Testis (tissue), 3 donors: ENCODE measurements around the gene IL1RL2. TPM values are rescaled to one million over a fixed set of nuclear protein-coding genes. Genes with fewer than 3 reads are reported as not detected.

Experiments
- DNase-seq: peaks from one replicate; pipeline ENCODE4 v3.0.0-alpha.2; 2019
- H3K27ac ChIP-seq, 2 donors: fragments of 200-600 bp; sonication (generic); one replicate each; pipeline ENCODE4 v1.5.1; 2019
- H3K27me3 ChIP-seq: fragments of 200-600 bp; sonication (generic); one replicate; pipeline ENCODE4 v1.5.1; 2019
- H3K36me3 ChIP-seq: fragments of 200-600 bp; sonication (generic); one replicate; pipeline ENCODE4 v1.5.1; 2017; ENCODE audit warnings: low read depth; ENCODE audit errors: missing control alignments
- H3K4me1 ChIP-seq: fragments of 200-600 bp; sonication (generic); one replicate; pipeline ENCODE4 v1.5.1; 2019
- H3K4me3 ChIP-seq, 2 donors: fragments of 200-600 bp; sonication (generic); one replicate each; pipeline ENCODE4 v1.5.1; 2017 to 2019
- H3K9me3 ChIP-seq: fragments of 200-600 bp; sonication (generic); one replicate; pipeline ENCODE4 v1.5.1; 2017
- POLR2A ChIP-seq: fragments of 450-650 bp; IDR thresholded peaks from one replicate; pipeline ENCODE4 v1.6.1; 2017; ENCODE audit warnings: antibody characterized with exemption, mild to moderate bottlenecking, moderate library complexity
- WGBS, 2 donors: methylation state at CpG; one replicate each; pipeline ENCODE4 v1.1.5; 2018; 5-methylcytosine and 5-hydroxymethylcytosine counted together
- intact Hi-C: fragments of 100-400 bp; cut with DNase I; formaldehyde crosslinking; loops from one replicate; pipeline ENCODE4 v1.15.1; 2023; ENCODE audit warnings: low total_unique reads
- polyA plus RNA-seq: library from polyadenylated mRNA; stranded (reverse); fragments of 350-450 nt; fragmentation: Illumina TruSeq; extraction: RNeasy Lipid Tissue Mini Kit (QIAGEN cat#74804); gene quantifications from one replicate; pipeline ENCODE4 v1.2.3, GENCODE V29; 2014; ENCODE audit warnings: low read depth, low replicate concordance; ENCODE audit not compliant: insufficient read depth
- total RNA-seq, 2 donors: library from RNA; depleted of rRNA; stranded (reverse); fragments of >200 nt; gene quantifications; one replicate each; pipeline ENCODE4 v1.2.3, GENCODE V29; 2016
- TF ChIP-seq, protein P1 (sequence below), 3 experiments: fragments of 450-650 bp in 2 of 3; fragments of 200-600 bp in 1 of 3; sonication (generic) in 1 of 3; IDR thresholded peaks; one replicate each; pipeline ENCODE4 v1.5.1; 2016 to 2019; ENCODE audit warnings: antibody characterized with exemption in 3 of 3, mild to moderate bottlenecking in 2 of 3, moderate library complexity in 1 of 3

IL1RL2 gene
- total and polyA plus RNA-seq, 3 donors from 2014 or later = 0.24 to 0.38 (median 0.31) TPM

DNA sequence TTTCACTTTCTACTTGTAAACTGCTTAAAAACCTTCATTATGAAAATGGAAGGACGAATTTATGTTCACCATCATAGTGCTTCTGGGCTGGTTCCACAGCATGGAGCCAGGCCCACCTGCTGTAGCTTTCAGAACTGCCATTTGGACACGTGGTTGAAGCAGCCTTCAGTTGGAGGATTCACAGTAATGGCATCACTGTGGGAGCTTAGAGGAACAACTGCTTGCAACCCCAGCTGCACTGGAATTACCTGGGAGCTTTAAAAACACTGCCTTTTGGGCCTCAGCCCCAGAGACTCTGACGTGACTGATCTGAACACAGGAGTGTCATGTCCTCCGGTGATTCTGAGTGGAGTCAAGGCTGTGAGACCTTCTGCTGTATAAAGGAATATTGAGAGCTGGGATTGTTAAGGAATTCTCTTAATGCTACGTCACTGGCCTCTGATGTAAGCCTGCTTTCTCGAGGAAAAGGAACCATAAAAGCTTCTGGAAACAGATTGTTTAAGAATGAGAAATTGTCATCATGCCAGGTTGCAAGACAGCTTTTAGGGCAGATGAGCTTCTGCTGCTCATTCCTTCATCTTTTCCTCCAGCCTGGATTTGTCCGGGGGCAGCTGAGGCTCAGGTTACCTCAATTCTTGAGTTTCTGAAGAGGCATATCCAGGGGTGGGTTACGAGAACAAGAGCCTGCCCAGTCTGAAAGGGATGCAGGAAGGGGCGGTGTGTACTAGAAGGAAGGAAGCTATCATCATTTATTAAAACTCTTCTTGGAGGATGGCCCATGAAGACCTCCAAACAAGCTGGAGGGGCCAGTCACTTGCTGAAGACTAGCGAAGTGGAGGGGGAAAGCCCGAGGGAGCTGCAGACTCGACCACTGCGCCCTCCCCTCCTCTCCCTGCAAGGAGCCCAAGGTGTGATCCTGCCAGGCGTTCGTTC is 45.5 kb upstream of the IL1RL2 start:
- WGBS, 2 donors = 33 to 40% methylated on average over 15 of the region's 15 CpGs
- intact Hi-C loops = no loop called here
- H3K4me3 ChIP-seq = no peak overlapping the region

GRCh38 chr2:102141970-102142828 is 44.6 kb upstream of the IL1RL2 start, which contains the start of gene IL1R1:
IL1R1 (plus strand) TSS chr2:102142746; CDS start chr2:102157725, 14,979 bp downstream.
- TF ChIP-seq, protein P1, sequence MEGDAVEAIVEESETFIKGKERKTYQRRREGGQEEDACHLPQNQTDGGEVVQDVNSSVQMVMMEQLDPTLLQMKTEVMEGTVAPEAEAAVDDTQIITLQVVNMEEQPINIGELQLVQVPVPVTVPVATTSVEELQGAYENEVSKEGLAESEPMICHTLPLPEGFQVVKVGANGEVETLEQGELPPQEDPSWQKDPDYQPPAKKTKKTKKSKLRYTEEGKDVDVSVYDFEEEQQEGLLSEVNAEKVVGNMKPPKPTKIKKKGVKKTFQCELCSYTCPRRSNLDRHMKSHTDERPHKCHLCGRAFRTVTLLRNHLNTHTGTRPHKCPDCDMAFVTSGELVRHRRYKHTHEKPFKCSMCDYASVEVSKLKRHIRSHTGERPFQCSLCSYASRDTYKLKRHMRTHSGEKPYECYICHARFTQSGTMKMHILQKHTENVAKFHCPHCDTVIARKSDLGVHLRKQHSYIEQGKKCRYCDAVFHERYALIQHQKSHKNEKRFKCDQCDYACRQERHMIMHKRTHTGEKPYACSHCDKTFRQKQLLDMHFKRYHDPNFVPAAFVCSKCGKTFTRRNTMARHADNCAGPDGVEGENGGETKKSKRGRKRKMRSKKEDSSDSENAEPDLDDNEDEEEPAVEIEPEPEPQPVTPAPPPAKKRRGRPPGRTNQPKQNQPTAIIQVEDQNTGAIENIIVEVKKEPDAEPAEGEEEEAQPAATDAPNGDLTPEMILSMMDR (IDR thresholded peaks at IDR 0.05) = no peak
- TF ChIP-seq POLR2A = no peak
- intact Hi-C loops = no loop called here
- Histone ChIP-seq H3K36me3 (no peaks in the 10 kb centered on the region), H3K4me1 (peaks cover 11% of the 10 kb centered on the region), H3K27ac (peak within 1 kb of the TSS; percentile 73 to 90), H3K27me3 (no peaks in the 10 kb centered on the region), H3K4me3 (peak within 1 kb of the TSS; percentile 59 to 63), H3K9me3 (no peaks in the 10 kb centered on the region)
- peak; percentile 81 for DNase-seq
- 5 to 15% methylated on average over 11 to 38 of the region's 65 CpGs for WGBS, 2 donors

More for the DNA sequence above, 45.5 kb upstream of the IL1RL2 start:
- no peaks in the 10 kb centered on the region for H3K9me3 ChIP-seq
- no peaks in the 10 kb centered on the region for H3K27me3 ChIP-seq
- TF ChIP-seq, protein P1 (IDR thresholded peaks at IDR 0.05) = no peak
- TF ChIP-seq POLR2A = no peak
- H3K36me3 ChIP-seq = no peaks in the 10 kb centered on the region
- peak; percentile 24 for DNase-seq
- H3K27ac ChIP-seq = peak overlapping the region in 1 of 2 donors; percentile 90
- peaks cover 11% of the 10 kb centered on the region for H3K4me1 ChIP-seq

DNA sequence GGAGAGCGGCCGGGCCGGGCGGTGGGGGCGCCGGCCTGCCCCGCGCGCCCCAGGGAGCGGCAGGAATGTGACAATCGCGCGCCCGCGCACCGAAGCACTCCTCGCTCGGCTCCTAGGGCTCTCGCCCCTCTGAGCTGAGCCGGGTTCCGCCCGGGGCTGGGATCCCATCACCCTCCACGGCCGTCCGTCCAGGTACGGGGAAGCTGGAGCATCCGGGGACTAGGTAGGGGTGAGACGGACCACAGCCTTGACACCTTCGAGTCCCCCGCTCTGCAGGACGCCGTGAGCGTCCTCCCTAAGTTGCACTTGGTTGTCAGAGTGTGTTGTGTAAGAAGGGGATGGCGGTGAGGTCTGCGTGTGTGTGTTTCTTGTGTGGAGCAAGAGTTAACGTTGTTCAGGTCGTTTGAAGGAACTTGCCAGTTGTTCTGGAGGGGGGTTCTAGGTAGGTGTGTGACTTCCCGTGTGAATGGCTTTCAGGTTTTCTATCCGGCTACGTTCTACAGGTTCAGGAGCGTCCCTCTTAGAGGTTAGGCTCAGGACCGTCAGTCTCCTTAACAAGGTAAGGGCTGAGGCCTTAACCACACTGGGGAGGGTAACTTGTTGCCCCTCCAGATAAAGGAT is 43.9 kb upstream of the IL1RL2 start:
- intact Hi-C loops = no loop called here
- 4 to 6% methylated on average over 17 to 41 of the region's 42 CpGs for WGBS, 2 donors

GRCh38 chr2:102143450-102143985 is 43.3 kb upstream of the IL1RL2 start:
- H3K27ac ChIP-seq = peak overlapping the region; percentile 73 to 90
- H3K9me3 ChIP-seq = no peaks in the 10 kb centered on the region

More for the DNA sequence above, 43.9 kb upstream of the IL1RL2 start:
- H3K27me3 ChIP-seq = no peaks in the 10 kb centered on the region
- H3K9me3 ChIP-seq = no peaks in the 10 kb centered on the region
- no peaks in the 10 kb centered on the region for H3K36me3 ChIP-seq
- peak overlapping the region; percentile 73 to 90 for H3K27ac ChIP-seq
- TF ChIP-seq, protein P1 (IDR thresholded peaks at IDR 0.05) = no peak
- H3K4me3 ChIP-seq = peak overlapping the region; percentile 59 to 63
- DNase-seq = peak; percentile 50
- peaks cover 11% of the 10 kb centered on the region for H3K4me1 ChIP-seq

More at GRCh38 chr2:102143450-102143985, 43.3 kb upstream of the IL1RL2 start:
- intact Hi-C loops = no loop called here
- 32 to 40% methylated on average over 7 to 10 of the region's 10 CpGs for WGBS, 2 donors
- H3K36me3 ChIP-seq = no peaks in the 10 kb centered on the region
- no peaks in the 10 kb centered on the region for H3K27me3 ChIP-seq
- peak overlapping the region; percentile 59 to 63 for H3K4me3 ChIP-seq
- DNase-seq = peak; percentile 34
- TF ChIP-seq POLR2A = no peak
- TF ChIP-seq, protein P1 (IDR thresholded peaks at IDR 0.05) = no peak
- peaks cover 11% of the 10 kb centered on the region for H3K4me1 ChIP-seq
